ENCODE results near the gene MBD4. TPM values are rescaled to one million over a fixed set of nuclear protein-coding genes. Genes with fewer than 3 reads are reported as not detected.

The MBD4 gene
- total and polyA plus RNA-seq, 2 of the 4 experiments (the other 2 are of a cell fraction), result 13.8 to 15.0 TPM

DNA sequence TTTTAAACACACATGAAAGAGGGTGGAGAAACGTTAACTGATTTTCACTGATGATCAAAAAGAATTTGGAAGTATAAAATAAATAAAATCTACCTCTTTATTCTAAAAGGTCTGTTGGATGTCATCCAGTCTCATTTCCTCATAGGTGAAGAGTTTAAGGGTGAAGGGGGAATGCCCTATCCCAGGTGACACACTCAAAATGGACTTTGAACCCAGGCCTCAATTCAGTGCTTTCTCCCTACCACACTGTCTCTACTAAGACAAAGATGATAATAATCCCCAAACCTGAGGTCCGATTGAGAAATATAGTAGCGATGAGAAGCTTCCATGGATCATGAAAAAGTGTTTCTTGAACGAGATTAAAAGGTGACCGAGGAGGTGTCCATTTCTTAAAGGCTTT is 6.2 kb downstream of the MBD4 start:
- Histone ChIP-seq H2BK120ac (ENCODE audit: low read depth, low read length) (no peak overlapping the region), H3K9ac (ENCODE audit: low read depth, low read length) (no peak overlapping the region), H4K8ac (ENCODE audit: low read depth in 2 of 2, low read length in 2 of 2) (no peak overlapping the region), H3K9me3 (ENCODE audit: control insufficient read depth, insufficient read depth, low read length) (no peaks in the 10 kb centered on the region), H2BK5ac (ENCODE audit: low read depth, low read length, poor library complexity, severe bottlenecking) (no peak overlapping the region), H3K4me1 (ENCODE audit: control insufficient read depth, insufficient read depth, low read length) (no peaks in the 10 kb centered on the region), H3K4me2 (ENCODE audit: low read depth, low read length) (no peak overlapping the region), H2BK20ac (ENCODE audit: low read depth, low read length) (no peak overlapping the region), H3K79me1 (ENCODE audit: low read depth in 1 of 2, low read length in 2 of 2) (peaks cover 17 to 29% of the 10 kb centered on the region in 2 experiments; a peak in 3 of 4 replicates), H3K36me3 (ENCODE audit: control insufficient read depth, insufficient read depth, low read length) (peaks cover 30% of the 10 kb centered on the region), H3K27me3 (ENCODE audit: control insufficient read depth, insufficient read depth, low read length) (no peaks in the 10 kb centered on the region), H3K4me3 (ENCODE audit: insufficient read depth, low read depth, low read length) (no peak overlapping the region), H4K91ac (ENCODE audit: insufficient read depth, low read depth, low read length) (no peak overlapping the region), H2BK15ac (ENCODE audit: low read depth, low read length) (no peak overlapping the region), H2AK9ac (replicated peaks; ENCODE audit: low read depth, low read length, poor library complexity) (no peak overlapping the region), H2AK5ac (ENCODE audit: low read depth, low read length) (no peak overlapping the region), H4K20me1 (ENCODE audit: insufficient read depth, low read length) (no peaks in the 10 kb centered on the region), H3K27ac (ENCODE audit: insufficient read depth, low read length) (no peak overlapping the region), H3K18ac (ENCODE audit: low read depth, low read length) (no peak overlapping the region), H4K5ac (ENCODE audit: low read depth, low read length) (no peak overlapping the region), H2AFZ (replicated peaks; ENCODE audit: low read length, poor library complexity) (no peak overlapping the region), H3K23ac (ENCODE audit: low read depth, low read length) (no peak overlapping the region), H3K4ac (ENCODE audit: low read depth, low read length) (no peak overlapping the region), H3K56ac (ENCODE audit: extremely low read depth, insufficient read depth, low read length) (no peak overlapping the region), H3K14ac (replicated peaks; ENCODE audit: low read depth, low read length) (no peak overlapping the region), H3K9me1 (ENCODE audit: insufficient read depth, low read length) (peaks cover 12% of the 10 kb centered on the region; the same call in 1 of the 2 replicates)
- ATAC-seq (ENCODE audit: low read depth), result no peak
- no CpG with 5 or more reads among the region's 5 CpGs for WGBS, 2 experiments (ENCODE audit: extremely low coverage in 2 of 2, insufficient read length in 1 of 2)
- dilution Hi-C loops (cut with HindIII; ENCODE audit: low sequenced_read_pairs, unreplicated experiment) (no loop called here), intact Hi-C loops (cut with micrococcal nuclease) (no loop called here), in situ Hi-C loops (cut with MboI; ENCODE audit: low sequenced_read_pairs) (no loop called here)
- CTCF ChIA-PET, result no interaction called here
- no peak for DNase-seq
- BruUV-seq (replicated peaks), result no TSS peak
- POLR2A ChIA-PET (ENCODE audit: unreplicated experiment), result no interaction called here
- TF ChIP-seq POLR2A (IDR thresholded peaks at IDR 0.05; ENCODE audit: low read depth, low read length) (no peak), CHD1 (IDR thresholded peaks at IDR 0.05; ENCODE audit: low read depth, low read length) (no peak), RAD21 (IDR thresholded peaks at IDR 0.05; ENCODE audit: low read length) (no peak), BHLHE40 (IDR thresholded peaks at IDR 0.05; ENCODE audit: low read depth, low read length) (no peak), SMC3 (IDR thresholded peaks at IDR 0.05; ENCODE audit: low read depth, low read length) (no peak), CEBPB (IDR thresholded peaks at IDR 0.05; ENCODE audit: low read depth, low read length) (no peak), RCOR1 (IDR thresholded peaks at IDR 0.05; ENCODE audit: insufficient replicate concordance, low read length) (no peak), RFX5 (IDR thresholded peaks at IDR 0.05; ENCODE audit: low read depth, low read length) (no peak), MXI1 (IDR thresholded peaks at IDR 0.05; ENCODE audit: borderline replicate concordance, low read depth, low read length) (no peak), FOS (IDR thresholded peaks at IDR 0.05; ENCODE audit: low read depth, low read length) (no peak)
- TF ChIP-seq, protein P1, sequence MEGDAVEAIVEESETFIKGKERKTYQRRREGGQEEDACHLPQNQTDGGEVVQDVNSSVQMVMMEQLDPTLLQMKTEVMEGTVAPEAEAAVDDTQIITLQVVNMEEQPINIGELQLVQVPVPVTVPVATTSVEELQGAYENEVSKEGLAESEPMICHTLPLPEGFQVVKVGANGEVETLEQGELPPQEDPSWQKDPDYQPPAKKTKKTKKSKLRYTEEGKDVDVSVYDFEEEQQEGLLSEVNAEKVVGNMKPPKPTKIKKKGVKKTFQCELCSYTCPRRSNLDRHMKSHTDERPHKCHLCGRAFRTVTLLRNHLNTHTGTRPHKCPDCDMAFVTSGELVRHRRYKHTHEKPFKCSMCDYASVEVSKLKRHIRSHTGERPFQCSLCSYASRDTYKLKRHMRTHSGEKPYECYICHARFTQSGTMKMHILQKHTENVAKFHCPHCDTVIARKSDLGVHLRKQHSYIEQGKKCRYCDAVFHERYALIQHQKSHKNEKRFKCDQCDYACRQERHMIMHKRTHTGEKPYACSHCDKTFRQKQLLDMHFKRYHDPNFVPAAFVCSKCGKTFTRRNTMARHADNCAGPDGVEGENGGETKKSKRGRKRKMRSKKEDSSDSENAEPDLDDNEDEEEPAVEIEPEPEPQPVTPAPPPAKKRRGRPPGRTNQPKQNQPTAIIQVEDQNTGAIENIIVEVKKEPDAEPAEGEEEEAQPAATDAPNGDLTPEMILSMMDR (conservative IDR thresholded peaks at IDR 0.05; ENCODE audit: low read depth, low read length), result no peak
- TF ChIP-seq, protein P2, sequence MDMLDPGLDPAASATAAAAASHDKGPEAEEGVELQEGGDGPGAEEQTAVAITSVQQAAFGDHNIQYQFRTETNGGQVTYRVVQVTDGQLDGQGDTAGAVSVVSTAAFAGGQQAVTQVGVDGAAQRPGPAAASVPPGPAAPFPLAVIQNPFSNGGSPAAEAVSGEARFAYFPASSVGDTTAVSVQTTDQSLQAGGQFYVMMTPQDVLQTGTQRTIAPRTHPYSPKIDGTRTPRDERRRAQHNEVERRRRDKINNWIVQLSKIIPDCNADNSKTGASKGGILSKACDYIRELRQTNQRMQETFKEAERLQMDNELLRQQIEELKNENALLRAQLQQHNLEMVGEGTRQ (IDR thresholded peaks at IDR 0.05; ENCODE audit: low read depth, low read length), result no peak
- TF ChIP-seq, protein P3, sequence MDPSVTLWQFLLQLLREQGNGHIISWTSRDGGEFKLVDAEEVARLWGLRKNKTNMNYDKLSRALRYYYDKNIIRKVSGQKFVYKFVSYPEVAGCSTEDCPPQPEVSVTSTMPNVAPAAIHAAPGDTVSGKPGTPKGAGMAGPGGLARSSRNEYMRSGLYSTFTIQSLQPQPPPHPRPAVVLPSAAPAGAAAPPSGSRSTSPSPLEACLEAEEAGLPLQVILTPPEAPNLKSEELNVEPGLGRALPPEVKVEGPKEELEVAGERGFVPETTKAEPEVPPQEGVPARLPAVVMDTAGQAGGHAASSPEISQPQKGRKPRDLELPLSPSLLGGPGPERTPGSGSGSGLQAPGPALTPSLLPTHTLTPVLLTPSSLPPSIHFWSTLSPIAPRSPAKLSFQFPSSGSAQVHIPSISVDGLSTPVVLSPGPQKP (IDR thresholded peaks at IDR 0.05; ENCODE audit: borderline replicate concordance, low read depth, low read length), result no peak

Data from IMR-90 (cell line).